Cardiac fibroblast (primary cell): ENCODE results near the gene LYZ.

ENCODE experiments used
- DNase-seq, 2 donors: peaks; one replicate each; pipeline versions ENCODE4 v3.0.0 to v3.0.0-alpha.2; 2010; ENCODE audit warnings: low read depth in 2 of 2
- H3K4me3 ChIP-seq, 2 donors: replicated peaks in 1 of 2; 1 replicate in 1 of 2; 2 replicates in 1 of 2; pipeline ENCODE4 v1.5.1; 2011; ENCODE audit warnings: low read depth in 2 of 2, low read length in 2 of 2, mild to moderate bottlenecking in 2 of 2, moderate library complexity in 1 of 2
- TF ChIP-seq, protein P1 (sequence below): IDR thresholded peaks from one replicate; pipeline ENCODE4 v1.5.1; 2011; ENCODE audit warnings: low read depth, mild to moderate bottlenecking, low read length, inconsistent platforms

LYZ gene

GRCh38 chr12:69339999-69340398 lies 8.2 kb upstream of the LYZ start:
- DNase-seq = no peak
- H3K4me3 ChIP-seq = no peak overlapping the region

DNA sequence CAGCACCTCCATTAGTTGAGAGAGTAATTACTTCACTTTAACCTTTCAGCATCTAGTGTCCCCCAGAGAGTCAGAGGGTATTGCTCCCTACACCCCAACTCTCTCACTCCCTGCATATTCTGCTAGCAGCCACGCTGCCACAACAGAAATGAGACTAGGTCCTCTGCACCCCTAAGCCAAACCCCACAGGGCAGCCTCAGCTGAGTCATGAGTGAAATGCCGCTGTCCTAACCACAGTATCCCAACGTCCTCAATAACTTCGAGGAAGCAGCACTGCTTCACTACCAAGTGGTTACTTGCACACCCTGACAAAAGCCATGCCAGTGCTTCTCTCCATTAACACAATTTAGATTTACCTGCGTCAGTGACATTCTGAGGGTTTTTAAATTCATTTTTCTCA lies 6.9 kb upstream of the LYZ start:
- DNase-seq = no peak
- H3K4me3 ChIP-seq = no peak overlapping the region
- TF ChIP-seq, protein P1, sequence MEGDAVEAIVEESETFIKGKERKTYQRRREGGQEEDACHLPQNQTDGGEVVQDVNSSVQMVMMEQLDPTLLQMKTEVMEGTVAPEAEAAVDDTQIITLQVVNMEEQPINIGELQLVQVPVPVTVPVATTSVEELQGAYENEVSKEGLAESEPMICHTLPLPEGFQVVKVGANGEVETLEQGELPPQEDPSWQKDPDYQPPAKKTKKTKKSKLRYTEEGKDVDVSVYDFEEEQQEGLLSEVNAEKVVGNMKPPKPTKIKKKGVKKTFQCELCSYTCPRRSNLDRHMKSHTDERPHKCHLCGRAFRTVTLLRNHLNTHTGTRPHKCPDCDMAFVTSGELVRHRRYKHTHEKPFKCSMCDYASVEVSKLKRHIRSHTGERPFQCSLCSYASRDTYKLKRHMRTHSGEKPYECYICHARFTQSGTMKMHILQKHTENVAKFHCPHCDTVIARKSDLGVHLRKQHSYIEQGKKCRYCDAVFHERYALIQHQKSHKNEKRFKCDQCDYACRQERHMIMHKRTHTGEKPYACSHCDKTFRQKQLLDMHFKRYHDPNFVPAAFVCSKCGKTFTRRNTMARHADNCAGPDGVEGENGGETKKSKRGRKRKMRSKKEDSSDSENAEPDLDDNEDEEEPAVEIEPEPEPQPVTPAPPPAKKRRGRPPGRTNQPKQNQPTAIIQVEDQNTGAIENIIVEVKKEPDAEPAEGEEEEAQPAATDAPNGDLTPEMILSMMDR = no peak

More at GRCh38 chr12:69339999-69340398, 8.2 kb upstream of the LYZ start:
- TF ChIP-seq, protein P1 = no peak

- no peak overlapping the region for H3K4me3 ChIP-seq
- DNase-seq = no peak
- TF ChIP-seq, protein P1 = no peak
Observed at GRCh38 chr12:69342421-69342820, 5.8 kb upstream of the LYZ start.

- no peak overlapping the region for H3K4me3 ChIP-seq
- DNase-seq = no peak
- TF ChIP-seq, protein P1 = no peak
Observed at GRCh38 chr12:69343357-69343756, 4.8 kb upstream of the LYZ start.

GRCh38 chr12:69343885-69344612 lies 4.1 kb upstream of the LYZ start:
- no peak for DNase-seq
- TF ChIP-seq, protein P1 = no peak
- no peak overlapping the region for H3K4me3 ChIP-seq

GRCh38 chr12:69345077-69345476 lies 3.1 kb upstream of the LYZ start:
- H3K4me3 ChIP-seq = no peak overlapping the region
- no peak for DNase-seq
- TF ChIP-seq, protein P1 = no peak

GRCh38 chr12:69345742-69346141 lies 2.4 kb upstream of the LYZ start:
- TF ChIP-seq, protein P1 = no peak
- no peak for DNase-seq
- no peak overlapping the region for H3K4me3 ChIP-seq
